Measurements from ENCODE around the gene CDC27. TPM values are rescaled to one million over a fixed set of nuclear protein-coding genes. Genes with fewer than 3 reads are reported as not detected.

Gene CDC27
- total RNA-seq, 1 donor from 2014 or later = 167 TPM

DNA sequence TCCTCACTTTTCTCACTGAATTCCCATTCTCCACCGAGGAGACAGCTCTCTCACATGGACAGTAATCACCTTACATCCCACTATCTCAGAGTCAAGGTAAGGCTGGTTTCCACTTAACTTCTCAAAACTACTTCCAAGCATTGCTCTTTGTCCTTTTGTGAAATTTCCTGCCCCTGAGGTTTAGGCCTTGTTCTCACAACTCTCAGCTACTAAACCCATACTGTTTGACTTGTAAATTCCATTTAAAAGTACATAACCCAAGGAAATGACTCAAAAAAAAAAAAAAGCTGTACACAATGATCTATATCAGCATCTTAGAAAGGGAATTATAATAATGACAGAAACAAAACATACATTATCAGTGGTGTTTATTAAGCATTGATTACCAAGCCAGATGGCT lies 8.8 kb downstream of the CDC27 start:
- Histone ChIP-seq H3K79me2 (ENCODE audit: low read depth) (peaks cover 96% of the 10 kb centered on the region), H3K27ac (no peak overlapping the region), H3F3A (ENCODE audit: low read depth) (no peaks in the 10 kb centered on the region), H3K36me3 (peaks cover 16% of the 10 kb centered on the region), H3K9ac (no peak overlapping the region), H3K4me1 (no peaks in the 10 kb centered on the region), H4K20me1 (ENCODE audit: low read depth) (peaks cover 94% of the 10 kb centered on the region), H3K4me3 (no peak overlapping the region), H3K27me3 (no peaks in the 10 kb centered on the region), H2AFZ (replicated peaks) (no peak overlapping the region), H3K4me2 (no peak overlapping the region), H3K9me3 (ENCODE audit: low read depth) (no peaks in the 10 kb centered on the region)
- no peak for TF ChIP-seq EZH2phosphoT487 (IDR thresholded peaks at IDR 0.05)
- no peak for TF ChIP-seq EZH2 (IDR thresholded peaks at IDR 0.05)
- TF ChIP-seq CTCF (IDR thresholded peaks at IDR 0.05) = no peak
- Mint-ChIP-seq H3K9me3 (no peaks in the 10 kb centered on the region), H3K36me3 (peaks cover 13% of the 10 kb centered on the region), H3K4me1 (peaks cover 6% of the 10 kb centered on the region), H3K27ac (no peak overlapping the region), H3K27me3 (ENCODE audit: insufficient read depth, low read depth) (no peaks in the 10 kb centered on the region), H3K4me3 (no peak overlapping the region)
- DNase-seq (ENCODE audit: low spot score) = no peak

GRCh38 chr17:47179141-47179540 lies 10.0 kb downstream of the CDC27 start:
- H3K4me1 Mint-ChIP-seq = peaks cover 2% of the 10 kb centered on the region
- no peak overlapping the region for H3K27ac Mint-ChIP-seq
- peaks cover 92% of the 10 kb centered on the region for H4K20me1 ChIP-seq (ENCODE audit: low read depth)
- no peak overlapping the region for H3K4me3 ChIP-seq
- peaks cover 19% of the 10 kb centered on the region for H3K36me3 Mint-ChIP-seq
- H3K27ac ChIP-seq = no peak overlapping the region
- peaks cover 96% of the 10 kb centered on the region for H3K79me2 ChIP-seq (ENCODE audit: low read depth)
- no peaks in the 10 kb centered on the region for H3K9me3 ChIP-seq (ENCODE audit: low read depth)
- H3K27me3 ChIP-seq = no peaks in the 10 kb centered on the region
- DNase-seq (ENCODE audit: low spot score) = no peak
- no peak overlapping the region for H3K9ac ChIP-seq
- no peaks in the 10 kb centered on the region for H3K9me3 Mint-ChIP-seq
- peaks cover 16% of the 10 kb centered on the region for H3K36me3 ChIP-seq
- no peaks in the 10 kb centered on the region for H3K27me3 Mint-ChIP-seq (ENCODE audit: insufficient read depth, low read depth)
- no peaks in the 10 kb centered on the region for H3K4me1 ChIP-seq
- H3K4me2 ChIP-seq = no peak overlapping the region
- no peak overlapping the region for H2AFZ ChIP-seq (replicated peaks)
- H3K4me3 Mint-ChIP-seq = no peak overlapping the region
- no peaks in the 10 kb centered on the region for H3F3A ChIP-seq (ENCODE audit: low read depth)
- no peak for TF ChIP-seq EZH2 (IDR thresholded peaks at IDR 0.05)
- TF ChIP-seq EZH2phosphoT487 (IDR thresholded peaks at IDR 0.05) = no peak
- no peak for TF ChIP-seq CTCF (IDR thresholded peaks at IDR 0.05)

DNA sequence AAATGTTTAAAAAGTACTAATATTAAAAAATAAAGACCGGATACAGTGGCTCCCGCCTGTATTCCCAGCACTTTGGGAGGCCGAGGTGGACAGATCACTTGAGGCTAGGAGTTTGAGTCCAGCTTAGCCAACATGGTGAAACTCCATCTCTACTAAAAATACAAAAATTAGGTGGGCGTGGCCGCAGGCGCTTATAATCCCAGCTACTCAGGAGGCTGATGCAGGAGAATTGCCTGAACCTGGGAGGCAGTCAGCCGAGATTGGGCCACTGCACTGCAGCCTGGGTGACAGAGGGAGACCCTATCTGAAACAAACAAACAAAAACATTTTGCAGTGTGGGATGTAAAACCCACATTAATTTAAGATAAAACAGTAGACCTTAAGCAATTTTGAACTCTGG lies 11.8 kb downstream of the CDC27 start:
- no peak overlapping the region for H3K4me3 Mint-ChIP-seq
- no peaks in the 10 kb centered on the region for H3K27me3 Mint-ChIP-seq (ENCODE audit: insufficient read depth, low read depth)
- H3K4me3 ChIP-seq = no peak overlapping the region
- no peak overlapping the region for H2AFZ ChIP-seq (replicated peaks)
- DNase-seq (ENCODE audit: low spot score) = no peak
- TF ChIP-seq EZH2phosphoT487 (IDR thresholded peaks at IDR 0.05) (no peak), EZH2 (IDR thresholded peaks at IDR 0.05) (no peak), CTCF (IDR thresholded peaks at IDR 0.05) (no peak)
- no peaks in the 10 kb centered on the region for H3K9me3 ChIP-seq (ENCODE audit: low read depth)
- no peaks in the 10 kb centered on the region for H3F3A ChIP-seq (ENCODE audit: low read depth)
- peaks cover 96% of the 10 kb centered on the region for H3K79me2 ChIP-seq (ENCODE audit: low read depth)
- H3K4me1 Mint-ChIP-seq = peaks cover 2% of the 10 kb centered on the region
- H3K4me1 ChIP-seq = no peaks in the 10 kb centered on the region
- no peaks in the 10 kb centered on the region for H3K27me3 ChIP-seq
- H3K4me2 ChIP-seq = no peak overlapping the region
- H3K9me3 Mint-ChIP-seq = no peaks in the 10 kb centered on the region
- H3K27ac ChIP-seq = no peak overlapping the region
- H3K36me3 Mint-ChIP-seq = peaks cover 19% of the 10 kb centered on the region
- H3K9ac ChIP-seq = no peak overlapping the region
- peaks cover 16% of the 10 kb centered on the region for H3K36me3 ChIP-seq
- no peak overlapping the region for H3K27ac Mint-ChIP-seq
- peaks cover 89% of the 10 kb centered on the region for H4K20me1 ChIP-seq (ENCODE audit: low read depth)

Data from neural progenitor cell (in vitro differentiated cells).